GM19193 (cell line): ENCODE data around the gene PTPRJ.

Experiments used
- POLR2A ChIP-seq: IDR thresholded peaks from 4 replicates; pipeline ENCODE4 v1.6.1; 2011; ENCODE audit not compliant: insufficient read depth, insufficient read length; ENCODE audit errors: extremely low read depth

Gene PTPRJ

GRCh38 chr11:47980088-47980906 is at the start of gene PTPRJ:
Gene PTPRJ (plus strand): TSS chr11:47980559. CDS start chr11:47980913, 354 bp downstream.
- TF ChIP-seq POLR2A, result peak; percentile 19

- TF ChIP-seq POLR2A, result no peak
These were observed 47.8 kb upstream of the PTPRJ start for GRCh38 chr11:47932544-47932943.

GRCh38 chr11:47938791-47939560 is 41.4 kb upstream of the PTPRJ start:
- TF ChIP-seq POLR2A, result no peak

GRCh38 chr11:47940904-47941649 is 39.3 kb upstream of the PTPRJ start:
- TF ChIP-seq POLR2A, result no peak

GRCh38 chr11:47941907-47942558 is 38.3 kb upstream of the PTPRJ start:
- no peak for TF ChIP-seq POLR2A

- TF ChIP-seq POLR2A, result no peak
These were observed 36.4 kb upstream of the PTPRJ start for GRCh38 chr11:47943721-47944586.

GRCh38 chr11:47944632-47945031 is 35.7 kb upstream of the PTPRJ start:
- TF ChIP-seq POLR2A, result no peak

GRCh38 chr11:47946682-47947559 is 33.4 kb upstream of the PTPRJ start:
- no peak for TF ChIP-seq POLR2A

GRCh38 chr11:47948137-47948536 is 32.2 kb upstream of the PTPRJ start:
- no peak for TF ChIP-seq POLR2A

- no peak for TF ChIP-seq POLR2A
These were observed 30.0 kb upstream of the PTPRJ start for GRCh38 chr11:47950396-47950795.

- TF ChIP-seq POLR2A, result no peak
These were observed 25.2 kb upstream of the PTPRJ start for GRCh38 chr11:47955061-47955755.

- no peak for TF ChIP-seq POLR2A
These were observed 20.3 kb upstream of the PTPRJ start for GRCh38 chr11:47960015-47960414.
